Fibroblast of lung (primary cell): Measurements from ENCODE around the gene TIMM50.
A peak's percentile ranks its signal among the peaks of the same experiment; 100 is the strongest.

Experiments
- CTCF ChIP-seq, 2 donors: IDR thresholded peaks in 1 of 2; conservative IDR thresholded peaks in 1 of 2; 1 replicate in 1 of 2; 2 replicates in 1 of 2; pipeline ENCODE4 v1.5.1; 2011 to 2012; ENCODE audit warnings: low read length in 2 of 2, control low read depth in 1 of 2, inconsistent platforms in 1 of 2, low read depth in 1 of 2, mild to moderate bottlenecking in 1 of 2
- EZH2 ChIP-seq: IDR thresholded peaks from 2 replicates; pipeline ENCODE4 v1.5.1; 2012; ENCODE audit warnings: low read length, control low read depth, mild to moderate bottlenecking; ENCODE audit errors: missing control alignments

DNA sequence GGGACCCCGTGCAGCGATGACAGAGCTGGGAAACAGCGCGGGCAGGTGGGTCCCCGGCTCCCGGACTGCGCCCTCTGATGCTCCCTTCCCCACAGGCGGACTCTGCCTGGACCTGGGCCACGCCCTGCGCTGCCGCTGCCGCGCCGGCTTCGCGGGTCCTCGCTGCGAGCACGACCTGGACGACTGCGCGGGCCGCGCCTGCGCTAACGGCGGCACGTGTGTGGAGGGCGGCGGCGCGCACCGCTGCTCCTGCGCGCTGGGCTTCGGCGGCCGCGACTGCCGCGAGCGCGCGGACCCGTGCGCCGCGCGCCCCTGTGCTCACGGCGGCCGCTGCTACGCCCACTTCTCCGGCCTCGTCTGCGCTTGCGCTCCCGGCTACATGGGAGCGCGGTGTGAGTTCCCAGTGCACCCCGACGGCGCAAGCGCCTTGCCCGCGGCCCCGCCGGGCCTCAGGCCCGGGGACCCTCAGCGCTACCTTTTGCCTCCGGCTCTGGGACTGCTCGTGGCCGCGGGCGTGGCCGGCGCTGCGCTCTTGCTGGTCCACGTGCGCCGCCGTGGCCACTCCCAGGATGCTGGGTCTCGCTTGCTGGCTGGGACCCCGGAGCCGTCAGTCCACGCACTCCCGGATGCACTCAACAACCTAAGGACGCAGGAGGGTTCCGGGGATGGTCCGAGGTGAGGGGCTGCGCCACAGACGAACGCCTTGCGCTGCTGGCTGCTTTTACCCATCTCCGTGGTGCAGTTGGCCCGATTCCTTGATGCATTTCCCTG is 26.5 kb downstream of the TIMM50 start:
- TF ChIP-seq CTCF (conservative IDR thresholded peaks at IDR 0.05 in 1 of 2, IDR thresholded peaks at IDR 0.05 in 1 of 2; ENCODE audit: low read depth in 1 of 2, low read length in 2 of 2) (no peak), EZH2 (peak; percentile 72)
